WI38 (cell line): ENCODE results near the gene NDOR1.

Experiments
- H3K4me3 ChIP-seq: 2 replicates; pipeline ENCODE4 v1.5.1; 2011; ENCODE audit warnings: low read depth, mild to moderate bottlenecking, control low read depth, low read length
- TF ChIP-seq, protein P1 (sequence below): IDR thresholded peaks from 2 replicates; pipeline ENCODE4 v1.5.1; 2012; ENCODE audit warnings: low read depth, mild to moderate bottlenecking, control low read depth, low read length

NDOR1 gene

DNA sequence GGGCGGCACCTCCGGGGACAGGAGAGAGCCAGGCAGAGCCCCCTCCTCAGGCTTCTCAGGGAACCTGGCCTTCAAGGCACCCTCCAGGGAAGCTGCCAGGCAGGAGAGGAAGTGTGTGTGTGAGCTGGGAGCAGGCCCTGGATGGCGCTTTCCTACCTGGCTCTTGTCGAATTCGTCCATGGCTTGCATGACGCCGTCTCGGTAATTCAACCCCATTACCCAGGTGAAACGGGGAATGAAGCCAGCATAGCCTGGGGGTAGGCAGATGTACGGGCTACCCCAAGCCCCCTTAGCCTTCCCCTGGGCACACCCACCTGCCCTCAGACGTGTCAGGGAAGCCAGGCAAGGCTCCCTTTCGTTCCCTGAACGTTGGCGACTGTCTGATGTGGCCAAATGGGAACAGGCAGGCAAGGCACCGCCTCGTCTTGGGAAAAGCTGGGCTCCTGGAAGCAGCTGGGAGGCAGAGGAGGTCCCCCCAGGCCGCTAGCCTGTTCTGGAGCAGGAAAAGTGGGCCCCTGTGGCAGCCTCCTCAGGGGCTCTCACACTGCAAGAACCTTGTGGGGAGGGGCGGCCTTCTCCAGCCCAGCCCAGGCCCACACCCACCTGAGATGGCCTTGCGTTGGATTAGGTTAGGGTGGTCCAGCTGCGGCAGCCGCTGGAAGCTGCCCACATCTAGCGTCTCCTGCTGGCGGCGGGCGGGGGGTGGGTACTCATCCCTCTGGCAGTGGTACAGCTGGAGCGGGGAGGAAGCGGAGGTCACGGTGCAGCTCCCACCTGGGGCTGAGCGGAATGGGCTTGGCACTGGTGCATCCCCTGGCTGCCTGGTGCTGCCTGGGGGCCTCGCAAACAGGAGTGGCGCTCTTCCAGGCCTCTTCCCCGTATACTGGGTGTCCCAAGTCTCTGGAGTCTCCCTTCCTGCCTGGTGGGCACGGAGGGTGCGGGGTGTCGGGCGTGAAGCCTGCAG lies 39.3 kb downstream of the NDOR1 start:
- H3K4me3 ChIP-seq: no peak overlapping the region
- TF ChIP-seq, protein P1, sequence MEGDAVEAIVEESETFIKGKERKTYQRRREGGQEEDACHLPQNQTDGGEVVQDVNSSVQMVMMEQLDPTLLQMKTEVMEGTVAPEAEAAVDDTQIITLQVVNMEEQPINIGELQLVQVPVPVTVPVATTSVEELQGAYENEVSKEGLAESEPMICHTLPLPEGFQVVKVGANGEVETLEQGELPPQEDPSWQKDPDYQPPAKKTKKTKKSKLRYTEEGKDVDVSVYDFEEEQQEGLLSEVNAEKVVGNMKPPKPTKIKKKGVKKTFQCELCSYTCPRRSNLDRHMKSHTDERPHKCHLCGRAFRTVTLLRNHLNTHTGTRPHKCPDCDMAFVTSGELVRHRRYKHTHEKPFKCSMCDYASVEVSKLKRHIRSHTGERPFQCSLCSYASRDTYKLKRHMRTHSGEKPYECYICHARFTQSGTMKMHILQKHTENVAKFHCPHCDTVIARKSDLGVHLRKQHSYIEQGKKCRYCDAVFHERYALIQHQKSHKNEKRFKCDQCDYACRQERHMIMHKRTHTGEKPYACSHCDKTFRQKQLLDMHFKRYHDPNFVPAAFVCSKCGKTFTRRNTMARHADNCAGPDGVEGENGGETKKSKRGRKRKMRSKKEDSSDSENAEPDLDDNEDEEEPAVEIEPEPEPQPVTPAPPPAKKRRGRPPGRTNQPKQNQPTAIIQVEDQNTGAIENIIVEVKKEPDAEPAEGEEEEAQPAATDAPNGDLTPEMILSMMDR: no peak

DNA sequence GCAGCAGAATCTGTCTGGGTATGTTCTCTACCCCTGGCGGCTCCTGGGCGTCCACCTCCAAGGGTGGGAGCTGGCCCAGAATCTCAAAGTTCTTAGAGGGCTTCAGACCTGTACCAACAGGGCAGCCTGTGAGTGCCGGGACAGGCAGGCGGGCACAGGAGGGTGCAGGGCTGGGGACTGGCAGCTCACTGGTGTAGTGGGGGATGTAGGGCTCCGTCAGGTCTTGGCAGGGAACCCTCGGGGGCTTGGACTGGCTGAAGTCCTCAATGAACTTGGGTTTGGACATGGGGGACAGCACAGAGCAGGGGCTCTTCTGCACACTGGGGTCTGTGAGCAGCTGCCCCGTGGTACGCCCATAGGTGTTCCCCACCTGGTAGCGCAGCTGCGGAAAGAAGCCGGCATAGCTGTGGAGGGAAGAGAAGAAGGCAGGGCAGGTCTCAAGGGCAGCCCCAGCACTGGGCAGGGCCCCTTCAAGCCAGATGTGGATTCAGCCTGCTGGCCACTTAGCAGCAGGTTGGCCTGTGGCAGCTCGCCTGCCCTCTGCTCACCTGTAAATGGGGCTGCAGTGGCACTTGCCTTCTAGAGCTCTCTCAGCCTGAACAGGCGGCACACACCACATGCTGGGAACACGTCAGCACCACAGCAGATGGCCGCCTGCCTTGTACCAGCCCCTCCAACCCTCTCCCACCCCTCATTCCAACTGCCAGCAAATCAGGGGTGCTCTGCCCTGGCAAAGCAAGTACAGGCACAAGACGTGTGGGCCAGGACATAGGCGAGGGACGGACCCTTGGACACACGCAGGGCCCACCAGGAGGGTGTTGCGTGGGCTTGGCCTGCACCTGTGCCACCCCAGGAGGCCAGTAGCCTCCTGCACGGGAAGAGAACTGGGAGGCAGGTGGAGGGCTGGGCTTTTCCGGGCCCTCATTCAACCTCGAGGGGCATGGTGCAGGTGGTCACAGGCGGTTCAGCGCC lies 40.2 kb downstream of the NDOR1 start:
- no peak overlapping the region for H3K4me3 ChIP-seq
- TF ChIP-seq, protein P1: no peak

DNA sequence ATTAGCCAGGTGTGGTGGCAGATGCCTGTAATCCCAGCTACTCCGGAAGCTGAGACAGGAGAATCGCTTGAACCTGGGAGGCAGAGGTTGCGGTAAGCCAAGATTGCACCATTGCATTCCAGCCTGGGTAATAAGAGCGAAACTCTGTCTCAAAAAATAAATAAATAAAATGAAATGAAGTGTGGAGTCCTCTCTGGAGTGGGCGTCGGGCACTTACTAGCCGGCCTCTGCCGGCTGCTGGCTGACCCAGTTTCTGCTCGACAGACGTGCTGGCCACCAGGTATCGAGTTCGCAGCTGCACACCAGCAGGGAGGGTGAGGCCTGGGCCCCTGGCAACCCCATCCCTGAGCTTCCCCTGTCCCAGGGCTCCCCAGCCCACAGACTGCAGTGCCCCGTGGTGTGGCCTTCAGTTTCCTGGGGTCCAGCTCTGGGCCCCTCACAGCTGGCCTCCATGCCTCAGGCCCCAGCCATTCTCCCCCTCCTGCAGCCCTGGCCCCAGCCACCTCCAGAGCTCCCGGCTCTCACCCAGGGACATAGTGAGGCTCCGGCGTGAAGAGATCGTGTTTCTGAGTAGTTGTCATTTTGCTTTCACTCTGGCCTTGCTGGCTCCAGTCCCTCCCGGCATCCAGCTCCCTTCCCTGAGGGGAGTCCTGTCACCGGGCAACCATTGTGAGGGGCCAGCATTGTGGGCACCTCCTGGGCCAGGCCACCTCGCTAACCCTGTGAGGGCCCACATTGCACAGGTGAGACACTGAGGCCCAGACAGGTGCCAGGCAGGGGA lies 41.8 kb downstream of the NDOR1 start:
- H3K4me3 ChIP-seq: no peak overlapping the region
- TF ChIP-seq, protein P1: no peak

DNA sequence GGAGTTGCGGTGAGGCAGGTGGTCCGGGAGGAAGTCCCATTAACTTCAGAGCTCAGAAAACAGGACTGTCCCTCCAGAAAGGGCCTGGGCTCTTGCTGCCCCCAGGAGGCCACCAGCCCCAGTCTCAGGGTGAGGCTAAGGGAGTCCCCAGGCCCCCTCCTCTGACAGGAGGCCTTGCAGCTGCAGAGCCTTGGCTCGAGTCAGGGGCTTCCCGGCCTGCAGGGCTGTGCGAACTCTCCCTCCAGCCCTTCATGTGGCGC lies 42.3 kb downstream of the NDOR1 start:
- TF ChIP-seq, protein P1: no peak

DNA sequence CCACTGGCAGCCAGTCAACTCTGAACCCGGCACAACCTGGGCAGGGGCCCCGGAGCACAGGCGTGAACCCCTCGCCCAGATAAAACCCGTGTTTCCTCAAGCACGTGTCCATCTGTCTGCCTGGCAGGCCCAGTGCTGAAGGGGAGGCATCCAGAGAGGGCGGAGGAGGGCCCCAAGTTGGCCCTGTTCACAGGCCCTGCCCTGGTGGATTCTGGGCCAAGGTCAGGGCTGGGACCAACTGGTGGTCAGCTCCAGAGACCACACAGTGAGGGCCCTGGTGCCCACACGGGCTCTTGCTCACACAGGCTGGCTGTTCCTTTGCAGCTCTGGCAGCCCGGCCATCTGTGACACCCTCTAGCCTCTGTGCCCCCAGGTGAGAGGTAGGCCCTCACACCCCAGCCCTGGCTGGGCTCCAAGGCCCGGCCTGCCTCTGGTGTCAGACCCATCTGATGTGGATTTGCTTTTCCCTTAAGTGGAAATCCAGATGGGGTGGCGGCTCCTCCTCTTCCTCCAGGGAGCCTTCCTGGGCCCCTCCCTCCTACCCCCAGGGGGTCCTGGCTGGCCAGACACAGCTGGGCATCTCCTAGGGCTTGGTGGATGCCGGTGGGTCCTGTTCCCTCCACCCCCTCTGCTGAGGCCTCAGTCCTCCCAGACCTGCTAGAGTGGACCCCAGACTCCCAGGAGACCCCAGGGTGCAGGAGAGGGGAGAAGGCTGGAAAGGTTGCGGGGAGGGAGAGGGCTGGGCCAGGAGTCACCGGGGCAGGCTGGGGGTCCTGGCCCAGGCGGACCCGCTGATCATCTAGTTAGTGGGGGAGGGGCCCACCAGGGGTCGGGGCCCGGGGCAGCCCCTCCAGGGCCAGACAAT lies 45.1 kb downstream of the NDOR1 start:
- no peak overlapping the region for H3K4me3 ChIP-seq
- TF ChIP-seq, protein P1: no peak

More for the DNA sequence above, 42.3 kb downstream of the NDOR1 start:
- no peak overlapping the region for H3K4me3 ChIP-seq

DNA sequence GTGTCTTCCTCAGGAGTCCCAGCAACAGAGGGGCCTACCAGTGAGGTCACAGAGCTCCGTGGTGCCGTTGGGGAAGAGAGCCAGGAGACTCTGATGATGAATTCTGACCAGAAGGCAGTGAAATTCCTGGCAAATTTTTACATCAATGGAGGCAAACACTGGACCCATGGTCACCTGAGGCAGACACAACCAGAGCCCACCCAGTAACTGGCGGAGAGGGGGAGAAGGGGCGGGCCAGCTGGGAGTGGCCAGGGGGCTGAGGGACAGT lies 45.6 kb downstream of the NDOR1 start, which contains the start of gene STPG3:
TSS of gene STPG3 (plus strand) at position 93 of the 268 bp plus-strand sequence. CDS start at position 94, 1 bp downstream.
- TF ChIP-seq, protein P1: no peak
- H3K4me3 ChIP-seq: no peak within 1 kb of the TSS
